ENCODE results near the gene RAB11FIP4.

GRCh38 chr17:31431852-31432658 is 40.6 kb downstream of the RAB11FIP4 start:
- TF ChIP-seq POLR2A (IDR thresholded peaks at IDR 0.05) (no peak), CTCF (IDR thresholded peaks at IDR 0.05) (no peak)
